HG02884 (cell line): ENCODE results near the gene LRCOL1.
"Not testable (repeated sequence)": the region's sequence is repeated elsewhere in the genome, so short reads cannot be mapped to it uniquely, and the experiment has no call there.

Experiments used
- ATAC-seq: cut with Tn5 transposase; IDR thresholded peaks from one replicate; pipeline ENCODE4 v1.9.1; 2021; ENCODE audit warnings: mild to moderate bottlenecking, moderate library complexity; ENCODE audit not compliant: unreplicated experiment

LRCOL1 gene

DNA sequence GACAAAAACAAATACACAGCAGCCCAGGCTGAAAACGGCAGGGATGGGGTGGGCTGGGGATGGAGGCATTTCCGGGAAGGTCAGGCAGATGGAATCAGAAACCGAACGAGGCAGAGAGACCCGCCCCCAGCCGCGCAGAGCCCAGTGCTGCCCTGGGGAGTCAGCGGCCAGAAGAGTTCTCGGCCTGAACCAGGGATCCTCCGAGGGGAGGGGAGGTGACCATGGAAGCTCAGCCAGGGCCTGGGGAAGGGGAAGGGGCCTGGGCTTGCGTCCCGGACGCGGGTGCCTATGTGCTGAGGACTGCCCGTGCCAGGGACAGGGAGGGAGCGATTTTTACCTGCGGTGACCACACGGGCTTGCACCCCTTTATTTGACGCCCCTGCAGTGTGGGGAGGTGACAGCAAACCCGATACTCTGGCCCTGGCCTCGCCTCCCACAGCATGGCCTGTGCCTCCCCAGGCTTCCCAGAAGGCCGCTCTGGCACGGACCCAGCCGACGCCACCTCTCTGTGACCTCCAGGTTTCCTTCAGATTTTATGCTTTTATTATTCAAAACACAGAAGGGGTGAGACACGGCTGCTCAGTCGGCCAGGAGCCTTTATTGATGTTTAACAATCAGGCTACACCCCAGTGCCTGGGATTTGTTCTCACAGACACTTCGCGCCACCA is 7.7 kb downstream of the LRCOL1 start:
- no peak for ATAC-seq

DNA sequence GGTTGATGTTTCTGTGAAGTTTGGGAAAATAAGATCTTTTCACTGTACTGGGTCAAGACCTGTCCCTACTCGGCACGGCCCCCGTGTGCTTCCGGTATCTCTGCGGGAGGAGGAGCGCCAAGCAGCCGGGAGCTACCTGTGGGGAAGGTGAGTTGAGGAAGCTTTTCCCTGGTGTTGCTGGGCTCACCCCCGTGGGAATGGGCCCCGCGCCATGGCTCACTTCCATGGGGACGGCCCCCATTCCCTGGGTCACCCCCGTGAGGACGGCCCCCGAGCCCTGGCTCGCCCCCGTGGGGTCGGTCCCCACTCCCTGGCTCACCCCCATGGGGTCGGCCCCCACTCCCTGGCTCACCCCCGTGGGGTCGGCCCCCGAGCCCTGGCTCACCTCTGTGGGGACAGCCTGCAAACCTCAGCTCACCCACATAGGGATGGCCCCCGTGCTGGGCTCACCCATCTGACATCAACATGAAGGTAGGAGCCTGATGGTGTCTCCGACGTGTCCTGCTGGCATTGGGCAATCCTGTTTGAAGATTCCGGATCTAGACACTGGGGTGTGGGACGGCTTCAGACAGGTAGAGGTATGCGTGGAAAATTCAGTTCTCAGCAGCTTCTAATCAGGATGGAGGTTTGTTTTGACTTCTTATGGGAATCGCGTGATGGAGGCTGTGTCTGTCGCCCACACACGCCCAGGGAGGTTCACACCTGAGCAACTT is 9.1 kb downstream of the LRCOL1 start:
- no peak for ATAC-seq

DNA sequence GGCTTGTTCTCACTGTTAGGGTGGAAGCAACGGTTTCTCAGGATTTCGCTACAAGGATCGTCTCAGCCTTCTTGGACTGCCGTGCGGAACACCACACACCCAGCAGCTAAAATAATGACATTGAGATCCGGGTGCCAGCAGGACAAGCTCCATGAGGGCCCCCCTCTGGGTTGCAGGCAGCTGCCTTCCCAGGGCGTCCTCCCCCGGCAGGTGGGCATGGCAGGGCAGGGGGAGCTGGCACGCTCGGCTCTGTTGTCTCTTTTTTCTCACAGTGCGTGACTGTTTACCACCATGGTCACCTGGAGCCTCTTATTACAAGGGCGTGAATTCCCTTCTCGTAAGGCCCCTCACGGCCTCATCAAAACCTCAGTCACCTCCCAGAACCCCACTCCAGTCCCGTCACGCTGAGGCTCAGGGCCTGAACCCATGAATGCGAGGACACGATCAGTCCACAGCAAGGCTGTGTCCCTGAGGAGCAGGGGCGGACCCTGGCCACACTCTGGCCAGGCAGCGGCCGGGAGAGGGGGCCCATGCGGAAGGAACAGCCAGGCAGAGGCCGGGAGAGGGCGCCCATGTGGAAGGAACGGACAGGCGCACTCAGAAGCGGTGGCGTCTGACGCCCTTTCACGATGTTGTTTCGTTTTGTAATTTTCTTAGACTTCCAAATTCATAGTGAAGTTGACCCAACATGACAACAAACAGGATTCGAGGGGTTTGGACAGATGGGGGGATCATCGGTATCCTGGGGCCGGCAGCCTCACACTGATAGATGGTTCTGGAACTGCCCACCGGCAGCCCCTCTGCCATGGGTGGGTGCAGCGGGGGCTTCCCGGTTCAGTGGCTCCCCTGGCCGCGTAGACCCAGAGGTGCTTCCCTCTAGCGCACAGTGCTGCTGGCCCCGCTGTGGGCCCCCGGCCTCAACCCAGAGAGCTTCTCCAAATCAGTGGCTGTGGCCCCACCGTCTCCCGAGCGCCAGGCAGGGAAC is 10.0 kb downstream of the LRCOL1 start:
- ATAC-seq: no peak

DNA sequence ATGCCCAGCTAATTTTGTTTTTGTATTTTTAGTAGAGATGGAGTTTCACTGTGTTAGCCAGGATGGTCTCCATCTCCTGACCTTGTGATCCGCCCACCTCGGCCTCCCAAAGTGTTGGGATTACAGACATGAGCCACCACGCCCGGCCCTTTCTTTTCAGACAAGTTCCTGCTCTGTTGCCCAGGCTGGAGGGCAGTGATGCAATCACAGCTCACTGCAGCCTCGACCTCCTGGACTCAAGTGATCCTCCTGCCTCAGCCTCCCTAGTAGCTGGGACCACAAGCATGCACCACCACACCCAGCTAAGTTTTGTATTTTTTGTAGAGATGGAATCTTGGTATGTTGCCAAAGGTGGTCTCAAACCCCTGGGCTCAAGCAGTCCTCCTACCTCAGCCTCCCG is 10.9 kb downstream of the LRCOL1 start:
- not testable (repeated sequence) for ATAC-seq

DNA sequence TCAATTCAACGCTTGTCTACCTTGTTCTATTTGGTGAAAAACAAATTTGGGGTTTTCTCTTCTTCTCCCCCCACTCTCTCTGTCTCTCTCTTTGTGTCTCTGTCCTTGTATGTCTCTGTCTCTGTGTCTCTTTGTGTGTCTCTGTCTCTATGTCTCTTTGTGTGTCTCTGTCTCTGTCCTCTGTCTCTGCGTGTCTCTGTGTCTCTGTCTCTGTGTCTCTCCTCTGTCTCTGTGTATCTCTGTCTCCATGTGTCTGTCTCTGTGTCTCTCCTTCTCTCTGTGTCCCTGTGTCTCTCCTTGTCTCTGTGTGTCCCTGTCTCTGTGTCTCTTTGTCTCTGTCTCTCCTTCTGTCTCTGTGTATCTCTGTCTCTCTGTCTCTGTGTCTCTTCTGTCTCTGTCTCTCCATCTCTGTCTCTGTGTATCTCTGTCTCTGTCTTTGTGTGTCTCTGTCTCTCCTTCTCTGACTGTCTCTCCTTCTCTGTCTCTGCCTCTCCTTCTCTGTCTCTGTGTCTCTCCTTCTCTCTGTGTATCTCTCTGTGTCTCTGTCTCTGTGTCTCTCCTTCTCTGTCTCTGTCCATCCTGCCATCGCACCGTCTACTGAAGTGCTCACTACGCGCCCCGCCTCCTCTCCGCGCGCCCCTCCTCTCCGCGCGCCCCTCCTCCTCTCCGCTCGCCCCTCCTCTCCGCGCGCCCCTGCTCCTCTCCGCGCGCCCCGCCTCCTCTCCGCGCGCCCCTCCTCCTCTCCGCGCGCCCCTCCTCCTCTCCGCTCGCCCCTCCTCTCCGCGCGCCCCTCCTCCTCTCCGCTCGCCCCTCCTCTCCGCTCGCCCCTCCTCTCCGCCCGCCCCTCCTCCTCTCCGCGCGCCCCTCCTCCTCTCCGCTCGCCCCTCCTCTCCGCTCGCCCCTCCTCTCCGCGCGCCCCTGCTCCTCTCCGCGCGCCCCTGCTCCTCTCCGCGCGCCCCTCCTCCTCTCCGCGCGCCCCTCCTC is 12.8 kb downstream of the LRCOL1 start:
- ATAC-seq: no peak

DNA sequence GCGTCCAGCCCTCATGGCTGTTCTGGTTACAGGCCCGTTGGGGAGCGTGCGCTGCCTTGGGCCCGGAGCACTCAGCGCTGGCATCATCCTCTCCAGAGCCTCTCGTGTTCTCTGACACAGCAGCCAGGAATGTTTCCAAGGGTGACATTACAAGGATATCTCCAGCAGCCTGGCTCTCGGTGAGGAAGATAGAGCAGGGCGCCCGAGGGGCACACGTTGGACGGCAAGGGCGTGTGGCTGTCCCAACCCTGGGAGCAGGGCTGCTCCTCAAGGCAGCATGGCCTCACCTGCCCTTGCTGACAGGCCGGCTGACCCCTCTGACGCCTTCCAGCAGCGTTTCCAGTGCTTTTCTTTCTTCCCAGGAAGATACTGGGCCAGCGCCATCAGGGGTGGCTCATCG is 14.4 kb downstream of the LRCOL1 start:
- no peak for ATAC-seq

DNA sequence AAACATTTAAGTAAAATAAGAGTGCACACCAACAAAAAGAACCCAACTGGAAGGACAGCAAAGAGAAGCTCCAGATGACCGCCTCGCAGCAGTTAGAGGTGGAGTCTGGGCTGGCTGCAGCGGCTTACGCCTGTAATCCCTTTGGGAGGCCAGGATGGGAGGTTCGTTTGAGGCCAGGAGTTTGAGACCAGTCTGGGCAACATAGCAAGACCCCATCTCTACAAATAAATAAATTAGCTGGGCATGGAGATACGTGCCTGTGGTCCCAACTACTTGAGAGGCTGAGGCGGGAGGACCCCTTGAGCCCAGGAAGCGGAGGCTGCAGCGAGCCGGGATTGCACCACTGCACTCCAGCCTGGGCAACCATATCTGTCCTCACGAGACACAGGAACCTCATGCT is 15.2 kb downstream of the LRCOL1 start:
- no peak for ATAC-seq

DNA sequence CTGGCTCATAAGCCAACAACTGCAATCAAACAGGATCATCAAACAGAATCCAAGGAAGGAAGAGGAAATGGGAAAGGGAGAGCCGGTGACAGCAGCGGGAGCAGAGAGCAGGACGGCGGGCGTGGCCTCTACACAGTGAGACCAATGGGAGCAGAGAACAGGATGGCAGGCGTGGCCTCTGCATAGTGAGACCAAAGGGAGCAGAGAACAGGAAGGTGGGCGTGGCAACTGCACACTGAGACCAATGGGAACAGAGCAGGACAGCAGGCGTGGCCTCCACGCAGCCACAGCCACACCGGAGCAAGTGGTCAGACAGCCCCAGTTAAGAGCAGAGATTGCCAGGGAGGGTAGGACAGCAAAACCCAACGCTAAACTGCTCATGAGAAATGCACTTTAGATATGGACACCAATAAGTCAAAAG is 16.4 kb downstream of the LRCOL1 start:
- peak; percentile 59 for ATAC-seq

DNA sequence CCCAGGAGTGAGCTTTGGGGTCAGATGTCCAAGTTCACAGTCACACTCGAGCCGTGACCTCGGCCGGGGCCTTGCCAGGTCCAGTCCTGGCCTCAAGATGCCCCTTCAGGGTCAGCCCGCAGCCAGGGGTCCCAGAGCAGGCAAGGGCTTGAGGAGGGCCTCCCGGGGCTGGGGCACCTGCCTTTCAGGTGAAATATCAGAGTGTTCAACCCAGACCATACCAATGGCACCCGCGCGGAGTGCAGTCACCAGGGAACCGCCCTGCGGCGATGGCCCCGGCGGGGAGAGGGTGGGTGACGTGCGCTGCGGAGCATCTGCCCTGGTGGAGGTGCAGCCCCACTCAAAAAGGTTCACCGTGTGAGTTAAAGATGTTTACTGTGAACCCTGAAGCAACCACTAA is 16.9 kb downstream of the LRCOL1 start:
- no peak for ATAC-seq

DNA sequence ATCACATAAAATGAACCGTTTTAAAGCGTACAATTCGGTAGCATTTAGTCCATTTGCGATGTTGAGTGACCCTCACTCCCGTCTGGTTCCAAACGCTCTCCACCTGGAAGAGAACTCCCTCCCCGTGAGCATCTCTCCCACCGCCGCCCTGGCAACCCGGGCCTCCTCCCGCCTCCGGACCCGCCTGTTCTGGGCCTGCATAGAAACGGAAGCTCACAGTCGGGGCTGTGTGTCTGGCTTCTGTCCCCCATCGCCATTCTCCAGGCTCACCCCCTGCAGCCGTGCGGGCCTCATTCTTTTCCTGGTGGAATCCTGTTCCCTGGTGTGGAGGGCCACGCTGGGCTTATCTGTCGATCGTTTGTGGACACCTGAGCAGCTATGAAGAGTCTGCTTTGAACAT is 17.3 kb downstream of the LRCOL1 start:
- ATAC-seq: no peak

DNA sequence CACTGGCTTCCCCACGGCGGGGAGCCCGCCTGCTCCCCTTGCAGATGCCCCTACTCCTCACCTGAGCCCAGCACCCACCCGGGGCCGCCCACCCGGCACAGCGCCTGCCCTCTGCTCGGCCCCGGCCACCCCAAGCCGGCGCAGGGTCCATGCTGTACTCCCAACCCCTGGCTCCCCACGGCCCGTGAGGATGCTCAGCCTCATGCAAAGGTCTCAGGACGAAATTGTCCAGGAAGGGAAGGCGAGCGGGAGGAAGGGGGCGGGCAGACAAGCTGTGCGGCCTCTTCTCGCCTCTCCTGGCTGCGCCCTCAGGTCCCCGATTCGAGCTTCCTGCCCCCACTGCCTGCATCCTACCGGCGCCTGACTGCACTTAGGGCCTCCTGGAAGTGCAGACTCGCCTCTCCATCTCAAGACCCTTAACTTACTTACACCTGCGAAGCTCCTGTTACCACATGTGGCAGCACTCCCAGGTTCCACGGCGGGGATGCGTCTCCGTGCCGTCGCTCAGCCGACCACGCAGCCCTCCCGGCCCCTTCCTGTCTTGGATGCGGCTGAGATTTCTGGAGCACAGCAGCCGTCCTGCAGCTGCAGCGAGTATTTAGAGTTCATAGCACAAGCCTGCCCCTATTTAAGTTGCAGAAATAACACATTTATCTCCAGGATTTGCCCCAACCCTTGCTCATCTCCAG is 18.0 kb downstream of the LRCOL1 start:
- ATAC-seq: no peak

DNA sequence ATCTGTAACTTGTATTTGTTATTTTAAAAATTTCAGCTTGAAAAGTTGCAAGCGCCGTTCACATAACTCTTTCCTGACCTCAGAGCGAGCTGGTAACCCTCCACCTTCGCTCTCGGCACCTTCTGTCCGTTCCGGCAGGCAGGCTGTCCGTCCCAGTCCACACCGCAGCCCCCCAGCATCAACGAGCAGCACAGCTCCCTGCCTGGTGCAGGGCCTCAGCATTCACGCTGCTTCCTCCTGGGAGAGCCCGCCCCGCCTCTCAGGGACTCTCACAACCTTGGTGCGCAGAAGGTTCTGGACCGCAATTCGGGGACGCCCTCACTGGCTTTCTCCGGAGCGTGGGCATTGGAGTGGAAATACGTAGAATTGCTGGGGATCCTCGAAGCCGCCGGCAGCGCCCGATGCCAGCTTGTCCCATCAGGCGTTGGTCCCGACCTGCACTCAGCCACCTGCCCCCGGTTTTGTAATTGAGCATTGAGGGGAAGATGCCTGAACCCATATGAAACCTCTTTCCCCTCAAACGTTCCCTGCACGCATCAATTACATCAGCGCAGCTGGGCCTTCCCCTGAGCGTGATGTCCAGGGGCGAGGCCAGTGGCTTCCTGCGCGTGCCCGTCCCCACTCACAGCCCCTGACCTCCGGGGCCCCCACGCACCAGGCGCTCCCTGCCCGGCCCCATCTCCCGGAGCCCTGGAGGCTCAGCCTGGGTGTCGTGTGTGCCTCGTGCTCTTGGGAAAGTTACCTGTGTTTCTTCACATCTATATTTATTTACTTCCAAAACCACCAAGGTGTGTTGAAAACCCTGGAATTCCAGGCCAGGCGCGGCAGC is 19.1 kb downstream of the LRCOL1 start:
- ATAC-seq: no peak

DNA sequence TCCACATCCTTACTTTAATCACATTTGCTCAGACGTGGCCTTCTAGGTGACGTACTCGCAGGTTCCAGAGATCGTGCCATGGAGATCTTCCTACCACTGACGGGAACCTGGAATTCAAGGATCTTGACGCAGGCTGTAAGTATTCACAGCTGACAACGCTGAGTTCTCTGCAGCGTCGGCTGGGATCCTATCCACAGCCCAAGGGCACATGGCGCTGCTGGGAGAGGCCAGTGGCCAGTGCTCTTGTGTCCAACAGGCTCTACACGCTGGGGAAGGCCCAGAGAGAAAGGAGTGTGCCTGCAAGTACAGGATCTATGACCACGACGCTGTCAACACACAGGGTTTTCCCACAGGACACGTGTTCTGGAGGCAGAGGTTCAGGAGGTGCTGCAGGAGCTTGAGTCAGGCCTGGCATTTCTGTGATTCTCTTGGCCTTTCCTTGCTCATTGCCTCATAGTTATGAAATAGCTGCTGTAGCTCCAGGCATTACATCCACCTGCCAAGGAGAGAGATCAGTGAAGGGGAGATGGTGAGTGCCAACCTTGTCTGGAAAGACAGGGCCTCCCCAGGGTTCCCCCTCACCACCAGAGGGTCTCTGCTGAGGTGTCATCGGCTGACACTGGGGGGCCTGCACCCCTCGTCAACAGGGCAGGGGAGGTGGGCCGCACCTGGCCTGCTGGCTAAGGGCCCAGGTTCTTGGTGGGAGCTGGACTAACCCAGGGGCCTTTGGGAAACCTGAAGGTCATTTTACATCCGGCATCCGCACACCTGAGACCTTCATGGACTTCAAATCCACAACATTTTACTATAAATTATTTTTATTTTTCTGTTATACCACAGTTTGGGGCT is 21.3 kb downstream of the LRCOL1 start:
- no peak for ATAC-seq

DNA sequence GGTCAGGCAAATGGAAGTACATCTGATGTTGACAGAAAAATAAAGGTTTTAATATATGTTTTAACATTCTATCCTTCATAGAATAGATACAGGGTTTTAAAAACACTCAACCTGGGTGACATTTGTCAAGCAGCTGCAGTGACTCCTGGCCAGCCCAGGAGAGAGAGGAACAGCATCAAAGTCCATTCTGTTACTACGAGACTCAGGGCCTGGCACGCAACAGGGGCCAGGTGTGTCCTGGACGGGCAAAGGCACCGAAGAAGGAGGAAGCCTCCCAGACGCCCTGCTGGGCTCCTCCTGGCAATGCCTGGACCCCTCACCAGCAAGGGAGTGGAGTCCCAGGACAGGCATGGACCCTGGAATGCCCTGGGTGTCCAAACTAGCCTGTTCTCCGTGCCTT is 22.1 kb downstream of the LRCOL1 start:
- ATAC-seq: no peak

DNA sequence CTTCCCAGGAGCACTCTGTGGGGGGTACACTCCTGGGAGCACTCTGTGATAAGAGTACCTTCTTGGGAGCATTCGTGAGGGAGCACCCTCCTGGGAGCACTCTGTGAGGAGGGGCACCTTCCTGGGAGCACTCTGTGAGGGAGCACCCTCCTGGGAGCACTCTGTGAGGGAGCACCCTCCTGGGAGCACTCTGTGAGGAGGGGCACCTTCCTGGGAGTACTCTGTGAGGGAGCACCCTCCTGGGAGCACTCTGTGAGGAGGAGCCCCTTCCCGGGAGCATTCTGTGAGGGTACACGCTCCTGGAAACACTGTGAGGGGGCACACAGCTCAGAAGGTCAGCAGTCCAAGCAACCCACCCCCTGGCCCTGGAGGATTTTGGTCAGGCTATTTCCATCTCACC is 22.6 kb downstream of the LRCOL1 start:
- no peak for ATAC-seq

DNA sequence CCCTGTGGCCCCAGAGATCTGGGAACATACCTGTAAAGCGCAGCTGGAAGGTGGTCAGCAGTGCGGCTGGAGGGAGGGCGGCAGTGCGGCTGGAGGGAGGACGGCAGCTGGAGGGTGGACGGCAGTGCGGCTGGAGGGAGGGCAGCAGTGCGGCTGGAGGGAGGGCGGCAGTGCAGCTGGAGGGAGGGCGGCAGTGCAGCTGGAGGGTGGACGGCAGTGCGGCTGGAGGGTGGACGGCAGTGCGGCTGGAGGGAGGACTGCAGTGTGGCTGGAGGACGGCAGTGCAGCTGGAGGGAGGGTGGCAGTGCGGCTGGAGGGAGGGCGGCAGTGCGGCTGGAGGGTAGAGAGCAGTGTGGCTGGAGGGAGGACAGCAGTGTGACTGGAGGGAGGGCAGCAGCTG is 23.5 kb downstream of the LRCOL1 start:
- ATAC-seq: no peak

DNA sequence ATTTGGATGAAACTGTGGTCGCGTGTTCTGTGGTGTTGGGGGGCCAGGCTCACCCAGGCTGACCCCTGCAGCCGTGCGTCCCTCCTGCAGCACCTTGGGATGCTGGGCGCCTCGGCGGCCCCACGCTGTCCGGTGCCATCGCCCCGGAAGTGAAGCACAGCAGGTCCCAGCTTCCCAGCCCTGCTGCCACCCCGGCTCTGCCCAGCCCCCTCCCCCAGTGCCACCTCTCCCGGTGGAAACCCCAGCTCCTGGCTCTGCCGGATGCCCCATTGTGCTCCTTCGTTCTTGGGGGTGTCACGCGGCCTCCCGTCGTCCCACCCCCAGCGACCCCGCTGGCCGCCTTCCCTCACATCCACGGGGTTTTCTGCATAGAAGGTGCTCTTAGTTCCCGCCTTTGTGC is 25.2 kb downstream of the LRCOL1 start:
- no peak for ATAC-seq

DNA sequence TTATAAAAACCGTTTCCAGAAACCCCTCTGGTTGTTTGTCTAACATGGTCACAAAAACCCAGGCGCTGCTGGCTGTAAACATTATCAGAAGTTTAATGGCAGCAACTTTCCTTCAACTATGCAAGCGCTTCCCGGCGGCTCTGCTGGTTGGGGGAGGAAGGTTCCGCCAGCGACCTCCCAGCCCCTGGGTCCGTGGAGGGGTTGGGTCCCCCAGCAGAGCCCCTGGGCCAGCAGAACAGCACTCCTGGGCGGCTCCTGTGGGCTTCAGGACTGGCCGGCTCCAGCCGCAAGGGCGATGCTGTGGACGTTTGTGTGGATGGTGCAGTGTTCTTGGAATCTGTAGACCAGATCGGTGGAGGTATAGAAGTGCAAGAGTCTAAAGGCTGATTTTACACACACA is 26.0 kb downstream of the LRCOL1 start:
- no peak for ATAC-seq
